Activated CD8-positive, alpha-beta memory T cell treated with anti-CD3 and anti-CD28 coated beads, Interleukin-2, amount 50 U/mL, for 4 hours (primary cell): ENCODE data around the gene MLH1.
A peak's percentile ranks its signal among the peaks of the same experiment; 100 is the strongest.

Experiments
- DNase-seq: peaks from one replicate; pipeline ENCODE4 v3.0.0-alpha.2; 2020

MLH1 gene

GRCh38 chr3:36988356-36988755 is 5.0 kb upstream of the MLH1 start:
- DNase-seq, result no peak

DNA sequence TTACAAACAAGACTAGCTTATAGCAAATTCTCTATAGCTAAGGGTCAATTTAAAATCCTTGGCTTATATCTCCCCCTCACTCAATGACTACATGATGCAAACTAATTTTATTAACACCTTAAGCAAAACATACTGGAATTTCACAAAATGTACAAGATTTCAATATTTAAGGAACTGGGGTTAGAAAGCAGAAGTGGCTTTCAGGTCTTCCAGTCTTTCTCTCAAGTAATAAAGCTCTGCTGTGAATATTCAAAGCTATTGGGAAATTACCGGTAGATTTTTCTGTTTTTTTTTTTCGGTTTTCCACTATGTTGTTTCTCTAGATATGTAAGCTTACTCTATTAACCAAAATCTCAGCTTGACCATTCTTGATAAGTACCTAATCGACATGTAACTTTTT is 4.3 kb upstream of the MLH1 start:
- DNase-seq, result no peak

DNA sequence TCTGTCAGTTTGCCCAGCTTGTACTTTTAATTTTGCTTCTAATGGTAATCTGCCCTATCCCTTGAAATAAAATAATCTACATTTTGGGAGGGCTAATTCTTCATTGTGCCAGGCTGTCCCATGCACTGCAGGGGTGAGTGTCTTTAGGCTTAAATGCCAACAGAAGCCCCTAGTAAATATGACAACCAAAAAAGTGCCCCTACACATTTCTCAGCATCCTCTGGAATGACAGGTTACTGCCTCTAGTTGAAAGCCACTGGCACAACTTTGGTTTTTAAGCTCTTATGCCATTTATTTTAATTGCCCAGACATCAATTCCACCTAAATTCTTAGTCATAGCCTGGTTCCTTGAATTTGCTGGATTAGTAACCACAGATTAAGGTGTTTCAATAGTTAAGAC is 3.8 kb upstream of the MLH1 start:
- no peak for DNase-seq

DNA sequence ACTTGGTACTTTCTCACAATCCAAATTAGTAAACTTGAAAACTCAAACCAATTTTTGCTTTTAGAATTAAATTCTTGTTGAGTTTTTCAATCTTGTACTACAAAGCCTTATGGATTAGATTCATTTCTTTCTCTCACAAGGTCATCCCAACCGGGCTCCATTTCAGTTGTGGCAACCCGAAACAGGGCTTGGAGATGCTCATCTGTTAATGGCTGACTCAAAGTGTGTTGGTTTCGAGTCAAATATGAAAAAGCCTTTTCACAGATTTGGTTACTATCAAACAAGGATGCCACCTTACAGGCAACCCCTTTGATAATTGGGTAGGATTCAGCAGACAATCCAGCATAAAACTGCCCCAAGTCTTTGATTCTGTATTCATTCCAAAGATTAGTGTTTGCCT is 2.2 kb upstream of the MLH1 start:
- DNase-seq, result no peak

- DNase-seq, result peak; percentile 19
Observed at GRCh38 chr3:36991923-36992805, 1.2 kb upstream of the MLH1 start.

GRCh38 chr3:36992806-36993325 is 452 bp upstream of the MLH1 start, which contains the start of gene EPM2AIP1:
EPM2AIP1 (minus strand) TSS chr3:36993131; CDS start chr3:36993077, 54 bp downstream.
- DNase-seq, result no peak

DNA sequence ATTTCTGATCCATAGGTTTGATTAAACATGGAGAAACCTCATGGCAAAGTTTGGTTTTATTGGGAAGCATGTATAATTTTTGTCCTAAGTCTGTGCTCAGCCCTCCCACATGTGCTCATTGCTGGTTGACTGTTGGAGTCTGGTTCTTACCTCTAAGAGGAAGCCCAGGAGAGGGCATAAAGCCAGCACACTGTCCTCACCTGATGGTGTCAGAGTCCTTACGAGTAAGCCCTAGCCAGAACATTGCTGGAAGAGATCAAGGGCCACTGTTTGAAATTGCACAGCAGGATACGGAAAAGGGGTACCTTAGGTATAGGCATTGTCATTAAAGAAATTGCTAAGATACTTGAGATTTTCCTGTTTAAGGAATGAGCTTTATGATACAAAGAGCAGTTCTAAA is 21.3 kb downstream of the MLH1 start:
- DNase-seq, result no peak

GRCh38 chr3:37015642-37016041 is 22.3 kb downstream of the MLH1 start:
- DNase-seq, result no peak

DNA sequence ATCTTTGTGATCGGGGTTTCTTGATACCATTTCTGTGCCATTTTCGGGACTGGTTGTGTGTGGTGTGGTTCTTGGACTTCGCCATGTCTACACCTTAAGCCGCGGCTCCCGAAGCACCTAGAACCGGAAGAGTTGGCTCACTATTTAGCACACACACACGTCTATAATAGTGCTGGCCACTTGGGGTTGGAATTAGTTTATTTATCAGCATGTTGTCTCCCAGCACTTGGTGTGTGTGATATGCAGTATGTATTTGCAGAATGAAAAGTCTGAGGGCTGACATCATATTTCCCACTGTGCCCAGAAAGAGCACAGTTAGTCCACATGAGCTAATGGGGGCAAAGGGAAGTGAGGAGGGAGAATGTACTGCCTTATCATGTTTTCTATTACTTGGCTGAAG is 23.6 kb downstream of the MLH1 start:
- DNase-seq, result no peak

DNA sequence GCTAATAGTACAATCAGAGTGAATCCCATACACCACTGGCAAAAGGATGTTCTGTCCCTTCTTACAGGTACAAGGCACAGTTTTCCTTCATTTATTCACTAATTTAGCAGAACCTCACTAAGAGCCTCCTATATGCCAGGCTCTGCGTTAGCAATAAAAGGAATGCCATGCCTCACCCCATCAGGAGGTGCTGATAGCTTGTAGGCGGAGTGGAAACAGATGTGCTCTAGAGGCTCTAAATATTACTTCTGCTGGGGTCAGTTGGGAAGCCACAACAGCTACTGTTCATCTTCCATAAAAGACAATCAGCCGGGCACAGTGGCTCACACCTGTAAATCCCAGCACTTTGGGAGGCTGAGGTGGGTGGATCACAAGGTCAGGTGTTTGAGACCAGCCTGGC is 24.4 kb downstream of the MLH1 start:
- no peak for DNase-seq

DNA sequence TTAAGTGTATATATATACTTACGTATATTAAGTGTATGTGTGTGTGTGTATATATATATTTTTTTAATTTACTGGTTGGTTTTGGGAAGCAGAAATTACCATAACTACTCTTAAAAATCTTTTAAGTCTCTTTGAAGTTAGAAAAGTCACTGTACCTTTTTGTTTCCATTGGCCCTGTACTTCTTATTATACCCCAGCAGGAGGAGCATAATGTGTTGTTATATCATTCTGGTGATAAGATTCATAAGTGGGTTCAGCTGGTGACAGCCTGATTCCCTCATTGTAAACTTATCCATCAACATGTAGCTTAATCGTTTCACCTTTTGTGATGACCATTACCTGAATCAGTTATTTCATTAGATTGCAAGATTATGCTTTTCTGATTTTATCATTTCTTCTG is 30.8 kb downstream of the MLH1 start:
- no peak for DNase-seq

DNA sequence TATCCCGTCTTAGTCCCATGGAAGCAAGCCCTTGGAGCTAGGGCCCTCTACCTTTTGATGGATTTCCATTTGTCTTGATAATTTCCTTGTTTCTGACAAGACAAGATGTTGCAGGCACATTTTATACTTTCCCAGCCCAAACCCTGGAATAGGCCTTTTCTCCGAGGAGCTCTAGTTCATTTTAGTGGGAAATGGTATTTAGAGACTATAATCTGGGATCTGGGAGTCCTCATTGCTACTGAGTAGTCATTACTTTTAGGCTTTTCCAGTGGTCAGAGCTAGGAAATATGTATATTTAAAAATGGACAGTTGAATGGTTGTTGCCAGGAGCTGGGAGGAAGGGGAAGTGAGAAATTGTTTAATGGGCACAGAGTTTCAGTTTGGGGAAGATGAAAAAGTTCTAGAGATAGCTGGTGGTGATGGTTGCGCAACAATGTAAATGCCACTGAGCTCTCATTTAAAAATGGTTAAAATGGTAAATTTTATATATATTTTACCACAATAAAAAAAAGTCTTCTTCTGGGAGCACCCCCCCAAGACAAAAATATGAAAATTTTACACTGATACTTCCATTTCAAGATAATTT is 31.6 kb downstream of the MLH1 start:
- DNase-seq, result no peak

GRCh38 chr3:37025561-37026335 is 32.4 kb downstream of the MLH1 start:
- DNase-seq, result no peak

DNA sequence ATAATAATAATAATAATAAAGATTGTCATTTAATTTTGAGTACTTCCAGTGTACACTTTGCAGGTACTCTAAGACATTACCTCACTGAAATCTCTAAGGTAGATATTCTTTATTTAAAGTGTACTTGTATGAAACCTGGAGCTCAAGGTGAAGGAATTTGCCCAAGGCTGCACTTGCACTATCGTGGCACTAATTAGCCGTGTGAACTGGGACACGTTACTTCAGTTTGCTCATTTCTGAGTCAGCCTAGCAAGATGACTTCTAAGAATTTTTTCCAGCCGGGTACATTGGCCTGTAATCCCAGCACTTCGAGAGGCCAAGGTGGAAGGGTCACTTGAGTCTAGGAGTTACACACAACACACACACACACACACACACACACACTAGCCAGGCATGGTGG is 33.5 kb downstream of the MLH1 start:
- DNase-seq, result no peak

- no peak for DNase-seq
Observed at GRCh38 chr3:37028329-37028728, 35.0 kb downstream of the MLH1 start.

DNA sequence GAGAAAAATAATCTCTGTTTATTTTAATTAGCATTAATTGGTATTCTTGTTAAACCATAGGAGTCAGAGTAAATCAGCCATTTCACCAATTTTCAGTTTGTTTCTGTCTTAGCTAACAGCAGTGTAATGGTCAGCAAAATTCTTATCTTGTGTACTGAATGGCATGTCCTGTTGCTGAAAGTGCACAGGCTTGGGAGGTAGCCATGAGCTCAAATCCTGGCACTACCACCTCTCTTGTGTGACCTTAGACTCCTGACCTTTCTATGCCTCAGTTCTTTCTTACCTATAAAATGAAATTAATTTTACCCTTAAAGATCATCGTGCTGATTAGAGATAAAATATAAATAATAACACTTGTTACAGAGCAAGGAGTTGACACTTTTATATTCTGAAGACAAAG is 35.8 kb downstream of the MLH1 start:
- DNase-seq, result no peak

DNA sequence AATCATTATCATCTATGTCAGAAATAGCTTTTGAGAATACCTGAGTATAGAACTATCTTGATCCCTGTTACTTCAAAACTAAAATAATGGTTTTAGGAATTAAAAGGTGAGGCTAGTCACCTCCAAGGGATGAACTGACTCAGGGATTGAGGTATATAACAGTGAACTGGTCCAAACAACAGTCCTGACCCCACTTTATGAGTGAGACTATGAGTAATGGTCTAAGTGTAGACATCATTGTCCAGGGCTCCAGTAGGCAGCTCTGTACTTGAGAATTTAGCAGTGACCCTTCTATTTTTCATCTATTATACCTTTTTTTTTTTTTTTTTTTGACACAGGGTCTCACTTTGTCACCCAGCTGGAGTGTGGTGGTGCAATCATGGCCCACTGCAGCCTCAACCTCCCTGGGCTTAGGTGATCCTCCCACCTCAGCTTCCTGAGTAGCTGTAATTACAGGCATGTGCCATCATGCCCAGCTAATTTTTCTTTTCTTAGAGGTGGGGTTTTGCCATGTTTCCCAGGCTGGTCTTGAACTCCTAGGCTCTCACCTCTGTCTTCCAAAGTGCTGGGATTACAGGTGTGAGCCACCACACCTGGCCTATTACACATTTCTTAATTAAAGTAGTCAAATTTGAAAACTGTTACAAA is 36.3 kb downstream of the MLH1 start:
- DNase-seq, result no peak

DNA sequence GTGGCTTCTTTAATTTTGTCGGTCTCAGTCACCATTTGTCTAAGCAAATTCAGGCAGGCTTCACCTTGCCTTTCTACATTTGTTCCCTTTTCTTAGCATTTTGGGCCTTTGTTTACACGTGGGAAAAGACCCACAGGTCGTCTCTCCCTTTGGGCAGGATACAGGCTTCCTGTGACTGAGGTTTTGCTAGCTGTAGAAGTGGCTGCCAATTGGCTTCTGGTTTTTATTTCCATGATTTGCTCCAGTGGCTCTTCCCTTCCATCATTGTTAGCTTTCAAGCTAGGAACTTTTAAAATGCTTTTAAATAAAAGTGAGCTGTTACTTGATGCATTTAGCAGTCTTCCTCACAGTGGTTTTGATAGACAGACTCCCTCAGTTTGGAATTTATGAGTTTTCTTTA is 37.3 kb downstream of the MLH1 start:
- no peak for DNase-seq

GRCh38 chr3:37031096-37031682 is 37.9 kb downstream of the MLH1 start:
- no peak for DNase-seq

- no peak for DNase-seq
Observed at GRCh38 chr3:37032961-37033360, 39.6 kb downstream of the MLH1 start.

GRCh38 chr3:37037352-37037751 is 44.0 kb downstream of the MLH1 start:
- DNase-seq, result no peak

- no peak for DNase-seq
Observed at GRCh38 chr3:37039161-37039846, 46.0 kb downstream of the MLH1 start.
